OCI-LY1 (cell line): ENCODE data around the gene TLL2.

Source experiments
- H2AFZ ChIP-seq: fragments of 200-600 bp; sonication (generic), shearing (Covaris generic); 2 replicates; pipeline ENCODE4 v1.6.0; 2014; ENCODE audit warnings: antibody characterized with exemption, mild to moderate bottlenecking, low read length
- H3F3A ChIP-seq: fragments of 200-600 bp; sonication (generic), shearing (Covaris generic); 2 replicates; pipeline ENCODE4 v1.6.0; 2014; ENCODE audit warnings: mild to moderate bottlenecking, antibody characterized with exemption, low read length, moderate library complexity; ENCODE audit not compliant: insufficient read depth
- H3K27ac ChIP-seq: fragments of 200-600 bp; sonication (generic); 2 replicates; pipeline ENCODE4 v1.5.1; 2014; ENCODE audit warnings: low read length, mixed run types, mild to moderate bottlenecking, low read depth; ENCODE audit not compliant: poor library complexity, severe bottlenecking
- H3K27me3 ChIP-seq: fragments of 200-600 bp; sonication (generic); 2 replicates; pipeline ENCODE4 v1.6.0; 2014; ENCODE audit warnings: antibody characterized with exemption, mild to moderate bottlenecking, low read length, moderate library complexity; ENCODE audit not compliant: insufficient read depth
- H3K36me3 ChIP-seq: fragments of 200-600 bp; sonication (generic); 2 replicates; pipeline ENCODE4 v1.6.1; 2014; ENCODE audit warnings: mild to moderate bottlenecking, antibody characterized with exemption, low read length, moderate library complexity, mixed read lengths; ENCODE audit not compliant: insufficient read depth
- H3K4me1 ChIP-seq: fragments of 200-600 bp; sonication (generic); 2 replicates; pipeline ENCODE4 v1.5.1; 2014; ENCODE audit warnings: mild to moderate bottlenecking, low read length, moderate library complexity; ENCODE audit not compliant: insufficient read depth, severe bottlenecking
- H3K4me2 ChIP-seq: fragments of 200-600 bp; sonication (generic), shearing (Covaris generic); 2 replicates; pipeline ENCODE4 v1.6.1; 2014; ENCODE audit warnings: low read length
- H3K4me3 ChIP-seq: fragments of 200-600 bp; sonication (generic); 2 replicates; pipeline ENCODE4 v1.5.1; 2014; ENCODE audit warnings: low read length, low read depth, mild to moderate bottlenecking, mixed read lengths; ENCODE audit not compliant: poor library complexity, severe bottlenecking
- H3K79me2 ChIP-seq: fragments of 200-600 bp; shearing (Covaris generic); 2 replicates; pipeline ENCODE4 v1.6.1; 2016; ENCODE audit warnings: mixed run types, low read length, mixed read lengths; ENCODE audit not compliant: insufficient read depth
- H3K9ac ChIP-seq: fragments of 200-600 bp; sonication (generic), shearing (Covaris generic); 2 replicates; pipeline ENCODE4 v1.6.1; 2014; ENCODE audit warnings: mild to moderate bottlenecking, low read length, mixed read lengths
- H3K9me2 ChIP-seq: fragments of 200-600 bp; sonication (generic), shearing (Covaris generic); 2 replicates; pipeline ENCODE4 v1.6.1; 2014; ENCODE audit warnings: low read depth, mild to moderate bottlenecking, low read length, mixed read lengths
- H3K9me3 ChIP-seq: fragments of 200-600 bp; shearing (Covaris generic); 2 replicates; pipeline ENCODE4 v1.6.1; 2014; ENCODE audit warnings: low read length, mixed read lengths
- H4K20me1 ChIP-seq: fragments of 200-600 bp; sonication (generic), shearing (Covaris generic); 2 replicates; pipeline ENCODE4 v1.6.0; 2016; ENCODE audit warnings: mild to moderate bottlenecking, low read length; ENCODE audit not compliant: insufficient read depth
- CTCF ChIP-seq: fragments of 200-600 bp; sonication (generic), shearing (Covaris generic); IDR thresholded peaks from 2 replicates; pipeline ENCODE4 v1.5.1; 2017; ENCODE audit warnings: mild to moderate bottlenecking, antibody characterized with exemption, low read length, moderate library complexity, mixed read lengths
- EZH2 ChIP-seq: fragments of 200-600 bp; sonication (generic), shearing (Covaris generic); IDR thresholded peaks from 2 replicates; pipeline ENCODE4 v1.8.0; 2017; ENCODE audit warnings: borderline replicate concordance, mixed run types, mild to moderate bottlenecking, antibody characterized with exemption, low read length, moderate library complexity, mixed read lengths

The TLL2 gene

GRCh38 chr10:96369890-96370583 is 143.7 kb downstream of the TLL2 start:
- no peak overlapping the region for H2AFZ ChIP-seq
- H3K9me3 ChIP-seq: no peaks in the 10 kb centered on the region
- no peaks in the 10 kb centered on the region for H3K79me2 ChIP-seq
- H3K9me2 ChIP-seq: no peaks in the 10 kb centered on the region
- H3K27me3 ChIP-seq: no peaks in the 10 kb centered on the region
- H3K27ac ChIP-seq: no peak overlapping the region
- no peaks in the 10 kb centered on the region for H3K36me3 ChIP-seq
- H3K4me2 ChIP-seq: no peak overlapping the region
- no peaks in the 10 kb centered on the region for H4K20me1 ChIP-seq
- TF ChIP-seq EZH2: no peak
- no peak for TF ChIP-seq CTCF
- no peak overlapping the region for H3K4me3 ChIP-seq
- no peaks in the 10 kb centered on the region for H3F3A ChIP-seq
- no peak overlapping the region for H3K9ac ChIP-seq
- peaks cover 4% of the 10 kb centered on the region for H3K4me1 ChIP-seq

GRCh38 chr10:96368971-96369370 is 144.8 kb downstream of the TLL2 start:
- no peaks in the 10 kb centered on the region for H3K4me1 ChIP-seq
- no peaks in the 10 kb centered on the region for H4K20me1 ChIP-seq
- no peaks in the 10 kb centered on the region for H3K27me3 ChIP-seq
- H3K4me3 ChIP-seq: no peak overlapping the region
- TF ChIP-seq EZH2 (no peak), CTCF (no peak)
- no peak overlapping the region for H2AFZ ChIP-seq
- no peaks in the 10 kb centered on the region for H3F3A ChIP-seq
- no peaks in the 10 kb centered on the region for H3K9me3 ChIP-seq
- H3K4me2 ChIP-seq: no peak overlapping the region
- no peak overlapping the region for H3K9ac ChIP-seq
- H3K79me2 ChIP-seq: no peaks in the 10 kb centered on the region
- no peak overlapping the region for H3K27ac ChIP-seq
- no peaks in the 10 kb centered on the region for H3K9me2 ChIP-seq
- no peaks in the 10 kb centered on the region for H3K36me3 ChIP-seq

- Histone ChIP-seq H2AFZ (no peak overlapping the region), H3F3A (no peaks in the 10 kb centered on the region), H3K4me2 (no peak overlapping the region)
Measured at GRCh38 chr10:96367470-96367869, 146.3 kb downstream of the TLL2 start.

GRCh38 chr10:96366508-96366907 is 147.2 kb downstream of the TLL2 start:
- Histone ChIP-seq H3F3A (no peaks in the 10 kb centered on the region), H3K4me3 (no peak overlapping the region), H3K9ac (no peak overlapping the region), H3K27ac (no peak overlapping the region), H3K27me3 (no peaks in the 10 kb centered on the region), H3K36me3 (no peaks in the 10 kb centered on the region), H3K4me1 (no peaks in the 10 kb centered on the region), H4K20me1 (no peaks in the 10 kb centered on the region), H2AFZ (no peak overlapping the region), H3K4me2 (no peak overlapping the region), H3K9me2 (no peaks in the 10 kb centered on the region), H3K79me2 (no peaks in the 10 kb centered on the region), H3K9me3 (no peaks in the 10 kb centered on the region)
- TF ChIP-seq CTCF (no peak), EZH2 (no peak)

More at GRCh38 chr10:96367470-96367869, 146.3 kb downstream of the TLL2 start:
- Histone ChIP-seq H3K79me2 (no peaks in the 10 kb centered on the region), H3K36me3 (no peaks in the 10 kb centered on the region), H3K4me3 (no peak overlapping the region), H3K9ac (no peak overlapping the region), H3K9me2 (no peaks in the 10 kb centered on the region), H3K27me3 (no peaks in the 10 kb centered on the region), H4K20me1 (no peaks in the 10 kb centered on the region), H3K27ac (no peak overlapping the region), H3K9me3 (no peaks in the 10 kb centered on the region), H3K4me1 (no peaks in the 10 kb centered on the region)
- TF ChIP-seq EZH2: no peak
